ENCODE data around the gene CDC42BPA.

DNA sequence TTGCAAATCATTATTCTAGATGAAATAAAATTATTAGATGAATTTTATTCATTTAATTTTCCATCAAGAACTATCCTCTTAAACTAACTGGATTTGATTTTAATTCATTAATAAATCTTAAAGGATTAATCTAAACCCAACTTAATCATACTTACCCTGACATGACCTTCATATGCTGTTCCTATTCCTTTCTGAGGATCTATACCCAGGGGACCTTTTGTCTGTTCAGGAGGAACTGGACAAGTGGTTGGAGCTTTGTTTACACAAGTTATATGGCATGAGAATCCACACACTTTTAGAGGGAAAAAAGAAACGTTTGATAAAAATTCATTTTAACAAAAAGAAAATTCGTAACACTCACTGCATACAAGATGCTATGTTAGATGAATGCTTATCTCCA lies 283.0 kb downstream of the CDC42BPA start:
- TF ChIP-seq, protein P1, sequence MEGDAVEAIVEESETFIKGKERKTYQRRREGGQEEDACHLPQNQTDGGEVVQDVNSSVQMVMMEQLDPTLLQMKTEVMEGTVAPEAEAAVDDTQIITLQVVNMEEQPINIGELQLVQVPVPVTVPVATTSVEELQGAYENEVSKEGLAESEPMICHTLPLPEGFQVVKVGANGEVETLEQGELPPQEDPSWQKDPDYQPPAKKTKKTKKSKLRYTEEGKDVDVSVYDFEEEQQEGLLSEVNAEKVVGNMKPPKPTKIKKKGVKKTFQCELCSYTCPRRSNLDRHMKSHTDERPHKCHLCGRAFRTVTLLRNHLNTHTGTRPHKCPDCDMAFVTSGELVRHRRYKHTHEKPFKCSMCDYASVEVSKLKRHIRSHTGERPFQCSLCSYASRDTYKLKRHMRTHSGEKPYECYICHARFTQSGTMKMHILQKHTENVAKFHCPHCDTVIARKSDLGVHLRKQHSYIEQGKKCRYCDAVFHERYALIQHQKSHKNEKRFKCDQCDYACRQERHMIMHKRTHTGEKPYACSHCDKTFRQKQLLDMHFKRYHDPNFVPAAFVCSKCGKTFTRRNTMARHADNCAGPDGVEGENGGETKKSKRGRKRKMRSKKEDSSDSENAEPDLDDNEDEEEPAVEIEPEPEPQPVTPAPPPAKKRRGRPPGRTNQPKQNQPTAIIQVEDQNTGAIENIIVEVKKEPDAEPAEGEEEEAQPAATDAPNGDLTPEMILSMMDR (conservative IDR thresholded peaks at IDR 0.05 in 1 of 2, IDR thresholded peaks at IDR 0.05 in 1 of 2; ENCODE audit: low read depth in 1 of 2, low read length in 2 of 2): no peak
- TF ChIP-seq EZH2 (IDR thresholded peaks at IDR 0.05; ENCODE audit: low read length, missing control alignments): no peak
